HCT116 (cell line): ENCODE data around the gene POLR3F. TPM values are rescaled to one million over a fixed set of nuclear protein-coding genes. Genes with fewer than 3 reads are reported as not detected.

Experiments
- ATAC-seq: fragments of 200-7000 bp; cut with Tn5 transposase; 2 replicates; pipeline ENCODE4 v1.9.1; 2020; ENCODE audit warnings: mild to moderate bottlenecking, moderate library complexity
- BruUV-seq: library from RNA; stranded (reverse); fragments of 400-500 nt; replicated peaks from 2 replicates; lab custom pipeline; 2021; lab: Mats Ljungman, UMichigan
- CTCF ChIA-PET: fragments of 300-600 bp; sonication (Branson Sonifier 250); formaldehyde crosslinking; loops from one replicate; lab custom pipeline; 2021; ENCODE audit warnings: antibody characterized with exemption; lab: Charles Lee
- POLR2A ChIA-PET: fragments of 300-600, 350-600 bp; sonication (Branson Sonifier 250); formaldehyde crosslinking; loops from one replicate; lab custom pipeline; 2021; ENCODE audit warnings: antibody characterized with exemption; lab: Charles Lee
- RAD21 ChIA-PET, 2 experiments: fragments of 300-600 bp; sonication (Branson Sonifier 250); formaldehyde crosslinking; loops; one replicate each; lab custom pipeline; 2023; ENCODE audit warnings: low total read pairs in 2 of 2; ENCODE audit not compliant: uncharacterized antibody in 2 of 2, unreplicated experiment in 2 of 2, low non-redundant PET in 1 of 2; lab: Charles Lee
- DNase-seq: peaks from one replicate; pipeline ENCODE4 v3.0.0-alpha.2; 2010; ENCODE audit warnings: low read depth, low spot score
- H2AFZ ChIP-seq: fragments of 200-600 bp; shearing (Covaris generic), sonication (generic); 2 replicates; pipeline ENCODE4 v1.6.1; 2017; ENCODE audit warnings: low read depth, mixed run types, mixed read lengths, antibody characterized with exemption, low read length; ENCODE audit not compliant: poor library complexity, severe bottlenecking
- H3K27ac ChIP-seq: 2 replicates; pipeline ENCODE4 v1.5.1; 2012; ENCODE audit warnings: low read depth, low read length
- H3K27me3 ChIP-seq: fragments of 200-600 bp; sonication (generic); 2 replicates; pipeline ENCODE4 v1.6.1; 2016; ENCODE audit warnings: mixed run types, low read length, mixed read lengths; ENCODE audit not compliant: insufficient read depth
- H3K36me3 ChIP-seq, 2 experiments: fragments of 200-500 bp in 1 of 2; fragments of 200-600 bp in 1 of 2; sonication (Bioruptor generic) in 1 of 2; sonication (generic) in 1 of 2; 2 replicates each; pipeline versions ENCODE4 v1.5.1 to v1.6.1; 2014 to 2016; ENCODE audit warnings: low read length in 2 of 2, inconsistent platforms in 1 of 2, mixed read lengths in 1 of 2, mixed run types in 1 of 2; ENCODE audit not compliant: insufficient read depth in 2 of 2, control insufficient read depth in 1 of 2
- H3K4me1 ChIP-seq, 2 experiments: fragments of 200-600 bp in 1 of 2; sonication (generic) in 1 of 2; 2 replicates each; pipeline versions ENCODE4 v1.5.1 to v1.6.1; 2012 to 2017; ENCODE audit warnings: low read length in 2 of 2, inconsistent platforms in 1 of 2, mild to moderate bottlenecking in 1 of 2, mixed read lengths in 1 of 2, mixed run types in 1 of 2, moderate library complexity in 1 of 2; ENCODE audit not compliant: insufficient read depth in 2 of 2, control insufficient read depth in 1 of 2
- H3K4me2 ChIP-seq: fragments of 200-600 bp; sonication (generic); 2 replicates; pipeline ENCODE4 v1.6.1; 2017; ENCODE audit warnings: mixed run types, low read length, mixed read lengths
- H3K4me3 ChIP-seq, 2 experiments: fragments of 200-600 bp in 1 of 2; sonication (generic) in 1 of 2; replicated peaks in 1 of 2; 2 replicates each; pipeline ENCODE4 v1.5.1; 2011 to 2016; ENCODE audit warnings: low read length in 2 of 2, control low read depth in 1 of 2, low read depth in 1 of 2, mild to moderate bottlenecking in 1 of 2, mixed read lengths in 1 of 2, mixed run types in 1 of 2
- H3K79me2 ChIP-seq: fragments of 200-600 bp; sonication (generic); 2 replicates; pipeline ENCODE4 v1.6.1; 2017; ENCODE audit warnings: mild to moderate bottlenecking, mixed run types, low read length, moderate library complexity, mixed read lengths; ENCODE audit not compliant: insufficient read depth
- H3K9ac ChIP-seq: fragments of 200-600 bp; sonication (generic); 2 replicates; pipeline ENCODE4 v1.6.1; 2016; ENCODE audit warnings: low read length, mixed read lengths
- H3K9me2 ChIP-seq: fragments of 200-600 bp; sonication (generic), shearing (Covaris generic); 2 replicates; pipeline ENCODE4 v1.6.1; 2017; ENCODE audit warnings: mixed run types, mild to moderate bottlenecking, moderate library complexity; ENCODE audit not compliant: insufficient read depth
- H3K9me3 ChIP-seq, 2 experiments: fragments of 200-500 bp in 1 of 2; fragments of 200-600 bp in 1 of 2; sonication (Bioruptor generic) in 1 of 2; sonication (generic) in 1 of 2; 2 replicates each; pipeline ENCODE4 v1.6.1; 2014 to 2017; ENCODE audit warnings: low read length in 2 of 2, mixed read lengths in 2 of 2, inconsistent platforms in 1 of 2, low read depth in 1 of 2, mild to moderate bottlenecking in 1 of 2, mixed run types in 1 of 2, moderate library complexity in 1 of 2; ENCODE audit not compliant: control insufficient read depth in 1 of 2, insufficient read depth in 1 of 2
- H4K20me1 ChIP-seq: fragments of 200-600 bp; sonication (generic), shearing (Covaris generic); 2 replicates; pipeline ENCODE4 v1.6.1; 2017; ENCODE audit warnings: mixed run types, mild to moderate bottlenecking, moderate library complexity; ENCODE audit not compliant: insufficient read depth
- ATF3 ChIP-seq: IDR thresholded peaks from 2 replicates; pipeline ENCODE4 v1.6.1; 2012
- CBX3 ChIP-seq: IDR thresholded peaks from 2 replicates; pipeline ENCODE4 v1.6.1; 2012; ENCODE audit warnings: low read depth
- CEBPB ChIP-seq: IDR thresholded peaks from 2 replicates; pipeline ENCODE4 v1.6.1; 2012; ENCODE audit warnings: low read depth
- CTCF ChIP-seq, 3 experiments: fragments of 200-600 bp in 1 of 3; sonication (generic) in 1 of 3; IDR thresholded peaks in 2 of 3; conservative IDR thresholded peaks in 1 of 3; 2 replicates each; pipeline ENCODE4 v1.5.1; 2012 to 2017; ENCODE audit warnings: low read depth in 2 of 3, low read length in 2 of 3, antibody characterized with exemption in 1 of 3, borderline replicate concordance in 1 of 3, control low read depth in 1 of 3, mild to moderate bottlenecking in 1 of 3, mixed read lengths in 1 of 3, mixed run types in 1 of 3, moderate library complexity in 1 of 3; ENCODE audit not compliant: insufficient read depth in 1 of 3
- EGR1 ChIP-seq: IDR thresholded peaks from 2 replicates; pipeline ENCODE4 v1.6.1; 2012; ENCODE audit warnings: low read depth
- ELF1 ChIP-seq: IDR thresholded peaks from 2 replicates; pipeline ENCODE4 v1.6.1; 2012; ENCODE audit warnings: low read depth, borderline replicate concordance
- EZH2phosphoT487 ChIP-seq: fragments of 200-600 bp; IDR thresholded peaks from 2 replicates; pipeline ENCODE4 v1.6.1; 2018; ENCODE audit warnings: antibody characterized with exemption, borderline replicate concordance
- FOSL1 ChIP-seq: IDR thresholded peaks from 2 replicates; pipeline ENCODE4 v1.6.1; 2012; ENCODE audit warnings: low read depth
- JUND ChIP-seq: IDR thresholded peaks from 2 replicates; pipeline ENCODE4 v1.6.1; 2012
- MAX ChIP-seq: IDR thresholded peaks from 2 replicates; pipeline ENCODE4 v1.6.1; 2012
- POLR2AphosphoS5 ChIP-seq: IDR thresholded peaks from 2 replicates; pipeline ENCODE4 v1.6.1; 2011; ENCODE audit warnings: mild to moderate bottlenecking, low read depth, low read length, moderate library complexity
- RAD21 ChIP-seq: IDR thresholded peaks from 2 replicates; pipeline ENCODE4 v1.6.1; 2012; ENCODE audit warnings: low read depth, mild to moderate bottlenecking
- REST ChIP-seq: IDR thresholded peaks from 2 replicates; pipeline ENCODE4 v1.6.1; 2012; ENCODE audit warnings: low read depth
- SIN3A ChIP-seq: IDR thresholded peaks from 2 replicates; pipeline ENCODE4 v1.6.1; 2012; ENCODE audit warnings: low read depth
- SRF ChIP-seq: IDR thresholded peaks from 2 replicates; pipeline ENCODE4 v1.6.1; 2012; ENCODE audit warnings: low read depth
- TCF7L2 ChIP-seq: IDR thresholded peaks from 2 replicates; pipeline ENCODE4 v1.7.0; 2011; ENCODE audit warnings: borderline replicate concordance, inconsistent platforms; ENCODE audit not compliant: insufficient read depth, insufficient read length; ENCODE audit errors: extremely low read depth
- YY1 ChIP-seq: IDR thresholded peaks from 2 replicates; pipeline ENCODE4 v1.6.1; 2011; ENCODE audit warnings: low read length, low read depth, moderate library complexity, mild to moderate bottlenecking; ENCODE audit not compliant: insufficient replicate concordance; ENCODE audit errors: extremely low read depth
- ZBTB33 ChIP-seq: IDR thresholded peaks from 2 replicates; pipeline ENCODE4 v1.6.1; 2011; ENCODE audit warnings: mild to moderate bottlenecking, low read length, moderate library complexity; ENCODE audit not compliant: insufficient replicate concordance; ENCODE audit errors: extremely low read depth
- ZFX ChIP-seq: fragments of 450-650 bp; IDR thresholded peaks from 2 replicates; pipeline ENCODE4 v1.6.1; 2017
- ZNF274 ChIP-seq: fragments of 200-500 bp; sonication (Bioruptor generic); IDR thresholded peaks from 2 replicates; pipeline ENCODE4 v1.6.1; 2014; ENCODE audit warnings: mild to moderate bottlenecking, low read depth, low read length, inconsistent platforms
- intact Hi-C: fragments of 100-400 bp; cut with micrococcal nuclease; formaldehyde crosslinking; loops from 2 replicates; pipeline ENCODE4 v1.10.0; 2022
- total RNA-seq: library from RNA; stranded (reverse); gene quantifications from one replicate; pipeline ENCODE4 v1.2.1, GENCODE V29; 2021; ENCODE audit not compliant: unreplicated experiment

Gene POLR3F
- total RNA-seq, 1 experiment from 2014 or later: 11.4 TPM

- ChIA-PET POLR2A (interaction anchor here (0.8 to 1.8 kb wide), 2 partner anchors 8 to 9 kb away, joined by 3 to 10 read pairs; partner anchors contain the start of gene SEC23B), CTCF (no interaction called here), RAD21 (no interaction called here)
- TF ChIP-seq YY1 (no peak), TCF7L2 (no peak), FOSL1 (no peak), ELF1 (no peak), REST (no peak), EGR1 (no peak), MAX (no peak), CBX3 (no peak), ATF3 (no peak), JUND (no peak), ZBTB33 (no peak), CEBPB (no peak), POLR2AphosphoS5 (no peak), CTCF (IDR thresholded peaks at IDR 0.05 in 2 of 3, conservative IDR thresholded peaks at IDR 0.05 in 1 of 3; ENCODE audit: borderline replicate concordance in 1 of 3, insufficient read depth in 1 of 3, low read depth in 2 of 3, low read length in 2 of 3) (no peak), SIN3A (no peak), ZNF274 (no peak), ZFX (no peak), EZH2phosphoT487 (no peak), RAD21 (no peak), SRF (no peak)
- no peaks in the 10 kb centered on the region for H4K20me1 ChIP-seq
- H3K36me3 ChIP-seq: peaks cover 16 to 36% of the 10 kb centered on the region in 2 experiments
- no peak overlapping the region for H3K4me3 ChIP-seq
- BruUV-seq: no TSS peak
- H3K9ac ChIP-seq: no peak overlapping the region
- H3K27me3 ChIP-seq: no peaks in the 10 kb centered on the region
- no peak for ATAC-seq
- H2AFZ ChIP-seq: no peak overlapping the region
- no peak for DNase-seq
- H3K4me2 ChIP-seq: no peak overlapping the region
- H3K79me2 ChIP-seq: peaks cover 23% of the 10 kb centered on the region
- H3K9me3 ChIP-seq: no peaks in the 10 kb centered on the region
- intact Hi-C loops: no loop called here
- no peaks in the 10 kb centered on the region for H3K4me1 ChIP-seq
- no peak overlapping the region for H3K27ac ChIP-seq
- H3K9me2 ChIP-seq: no peaks in the 10 kb centered on the region
Measured at GRCh38 chr20:18515973-18516372, 48.8 kb downstream of the POLR3F start.
